NB4 (cell line): ENCODE results near the gene ELF1.

Experiments used
- MAX ChIP-seq: IDR thresholded peaks from 2 replicates; pipeline ENCODE4 v1.6.1; 2011; ENCODE audit warnings: low read depth, low read length
- POLR2A ChIP-seq: IDR thresholded peaks from 2 replicates; pipeline ENCODE4 v1.6.1; 2011; ENCODE audit warnings: mild to moderate bottlenecking; ENCODE audit not compliant: insufficient read length; ENCODE audit errors: extremely low read depth
- TF ChIP-seq, protein P1 (sequence below): IDR thresholded peaks from one replicate; pipeline ENCODE4 v1.5.1; 2012; ENCODE audit warnings: low read depth, low read length

GRCh38 chr13:40983259-40983658 lies 35.9 kb downstream of the ELF1 start:
- TF ChIP-seq, protein P1, sequence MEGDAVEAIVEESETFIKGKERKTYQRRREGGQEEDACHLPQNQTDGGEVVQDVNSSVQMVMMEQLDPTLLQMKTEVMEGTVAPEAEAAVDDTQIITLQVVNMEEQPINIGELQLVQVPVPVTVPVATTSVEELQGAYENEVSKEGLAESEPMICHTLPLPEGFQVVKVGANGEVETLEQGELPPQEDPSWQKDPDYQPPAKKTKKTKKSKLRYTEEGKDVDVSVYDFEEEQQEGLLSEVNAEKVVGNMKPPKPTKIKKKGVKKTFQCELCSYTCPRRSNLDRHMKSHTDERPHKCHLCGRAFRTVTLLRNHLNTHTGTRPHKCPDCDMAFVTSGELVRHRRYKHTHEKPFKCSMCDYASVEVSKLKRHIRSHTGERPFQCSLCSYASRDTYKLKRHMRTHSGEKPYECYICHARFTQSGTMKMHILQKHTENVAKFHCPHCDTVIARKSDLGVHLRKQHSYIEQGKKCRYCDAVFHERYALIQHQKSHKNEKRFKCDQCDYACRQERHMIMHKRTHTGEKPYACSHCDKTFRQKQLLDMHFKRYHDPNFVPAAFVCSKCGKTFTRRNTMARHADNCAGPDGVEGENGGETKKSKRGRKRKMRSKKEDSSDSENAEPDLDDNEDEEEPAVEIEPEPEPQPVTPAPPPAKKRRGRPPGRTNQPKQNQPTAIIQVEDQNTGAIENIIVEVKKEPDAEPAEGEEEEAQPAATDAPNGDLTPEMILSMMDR: no peak
- TF ChIP-seq MAX: no peak
- no peak for TF ChIP-seq POLR2A
